H1 (cell line): ENCODE measurements around the gene ENOPH1. TPM values are rescaled to one million over a fixed set of nuclear protein-coding genes. Genes with fewer than 3 reads are reported as not detected.

ENCODE experiments used
- CTBP2 ChIP-seq: IDR thresholded peaks from 2 replicates; pipeline ENCODE4 v1.7.0; 2011; ENCODE audit warnings: borderline replicate concordance, mild to moderate bottlenecking, moderate library complexity, mixed read lengths, low read length; ENCODE audit not compliant: insufficient read depth, insufficient read length
- SIRT6 ChIP-seq: IDR thresholded peaks from one replicate; pipeline ENCODE4 v1.7.1; 2012; ENCODE audit warnings: low read length, inconsistent platforms
- polyA plus RNA-seq, 7 experiments: library from polyadenylated mRNA; depleted of rRNA in 3 of 7; stranded (reverse) in 5 of 7; unstranded in 2 of 7; fragments of >200 nt in 5 of 7; fragments of 200-250 nt in 2 of 7; gene quantifications; 1 replicate in 5 of 7; 2 replicates in 1 of 7; 4 replicates in 1 of 7; pipeline versions ENCODE4 v1.2.1 to v1.2.3, GENCODE V29; 2011 to 2013; ENCODE audit warnings: missing spikeins in 2 of 7, mixed read lengths in 2 of 7
- total RNA-seq: library from RNA; stranded (reverse); fragmentation: NEBNext Ultra II Directional; extraction: Animal tissue kit (Norgen Biotek cat#: 25700); gene quantifications from 2 replicates; pipeline ENCODE4 v1.2.1, GENCODE V29; 2021
- TF ChIP-seq, protein P1 (sequence below): fragments of 300-600 bp; sonication (generic); IDR thresholded peaks from 2 replicates; pipeline ENCODE4 v1.7.1; 2012; ENCODE audit warnings: low read length, moderate library complexity, mild to moderate bottlenecking, inconsistent platforms; ENCODE audit not compliant: insufficient replicate concordance

The ENOPH1 gene
- total and polyA plus RNA-seq, 2 of the 8 experiments (the other 6 are each of a cell fraction or from before 2014, with no cell fraction given), result 25.1 to 89.3 TPM

DNA sequence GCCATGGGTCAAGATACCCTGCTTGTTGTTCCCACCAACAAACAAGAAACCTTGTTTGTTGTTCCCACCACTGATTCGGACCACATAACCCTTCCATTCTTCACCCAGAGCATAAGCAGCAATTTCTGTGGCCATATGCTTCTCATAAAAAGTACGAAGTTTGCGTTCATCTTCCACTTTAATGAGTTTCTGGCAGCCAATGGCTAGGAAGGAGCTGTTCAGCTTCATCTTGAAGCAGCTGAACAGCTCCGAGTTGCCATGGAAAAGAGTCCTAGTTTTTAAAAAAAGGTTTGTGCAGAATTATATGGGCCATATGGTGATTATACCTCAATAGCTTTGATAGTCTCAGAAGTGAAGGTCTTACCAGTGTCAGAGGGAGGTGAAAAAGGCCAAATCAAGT, 65.3 kb downstream of the ENOPH1 start (continued):
- TF ChIP-seq, protein P1, sequence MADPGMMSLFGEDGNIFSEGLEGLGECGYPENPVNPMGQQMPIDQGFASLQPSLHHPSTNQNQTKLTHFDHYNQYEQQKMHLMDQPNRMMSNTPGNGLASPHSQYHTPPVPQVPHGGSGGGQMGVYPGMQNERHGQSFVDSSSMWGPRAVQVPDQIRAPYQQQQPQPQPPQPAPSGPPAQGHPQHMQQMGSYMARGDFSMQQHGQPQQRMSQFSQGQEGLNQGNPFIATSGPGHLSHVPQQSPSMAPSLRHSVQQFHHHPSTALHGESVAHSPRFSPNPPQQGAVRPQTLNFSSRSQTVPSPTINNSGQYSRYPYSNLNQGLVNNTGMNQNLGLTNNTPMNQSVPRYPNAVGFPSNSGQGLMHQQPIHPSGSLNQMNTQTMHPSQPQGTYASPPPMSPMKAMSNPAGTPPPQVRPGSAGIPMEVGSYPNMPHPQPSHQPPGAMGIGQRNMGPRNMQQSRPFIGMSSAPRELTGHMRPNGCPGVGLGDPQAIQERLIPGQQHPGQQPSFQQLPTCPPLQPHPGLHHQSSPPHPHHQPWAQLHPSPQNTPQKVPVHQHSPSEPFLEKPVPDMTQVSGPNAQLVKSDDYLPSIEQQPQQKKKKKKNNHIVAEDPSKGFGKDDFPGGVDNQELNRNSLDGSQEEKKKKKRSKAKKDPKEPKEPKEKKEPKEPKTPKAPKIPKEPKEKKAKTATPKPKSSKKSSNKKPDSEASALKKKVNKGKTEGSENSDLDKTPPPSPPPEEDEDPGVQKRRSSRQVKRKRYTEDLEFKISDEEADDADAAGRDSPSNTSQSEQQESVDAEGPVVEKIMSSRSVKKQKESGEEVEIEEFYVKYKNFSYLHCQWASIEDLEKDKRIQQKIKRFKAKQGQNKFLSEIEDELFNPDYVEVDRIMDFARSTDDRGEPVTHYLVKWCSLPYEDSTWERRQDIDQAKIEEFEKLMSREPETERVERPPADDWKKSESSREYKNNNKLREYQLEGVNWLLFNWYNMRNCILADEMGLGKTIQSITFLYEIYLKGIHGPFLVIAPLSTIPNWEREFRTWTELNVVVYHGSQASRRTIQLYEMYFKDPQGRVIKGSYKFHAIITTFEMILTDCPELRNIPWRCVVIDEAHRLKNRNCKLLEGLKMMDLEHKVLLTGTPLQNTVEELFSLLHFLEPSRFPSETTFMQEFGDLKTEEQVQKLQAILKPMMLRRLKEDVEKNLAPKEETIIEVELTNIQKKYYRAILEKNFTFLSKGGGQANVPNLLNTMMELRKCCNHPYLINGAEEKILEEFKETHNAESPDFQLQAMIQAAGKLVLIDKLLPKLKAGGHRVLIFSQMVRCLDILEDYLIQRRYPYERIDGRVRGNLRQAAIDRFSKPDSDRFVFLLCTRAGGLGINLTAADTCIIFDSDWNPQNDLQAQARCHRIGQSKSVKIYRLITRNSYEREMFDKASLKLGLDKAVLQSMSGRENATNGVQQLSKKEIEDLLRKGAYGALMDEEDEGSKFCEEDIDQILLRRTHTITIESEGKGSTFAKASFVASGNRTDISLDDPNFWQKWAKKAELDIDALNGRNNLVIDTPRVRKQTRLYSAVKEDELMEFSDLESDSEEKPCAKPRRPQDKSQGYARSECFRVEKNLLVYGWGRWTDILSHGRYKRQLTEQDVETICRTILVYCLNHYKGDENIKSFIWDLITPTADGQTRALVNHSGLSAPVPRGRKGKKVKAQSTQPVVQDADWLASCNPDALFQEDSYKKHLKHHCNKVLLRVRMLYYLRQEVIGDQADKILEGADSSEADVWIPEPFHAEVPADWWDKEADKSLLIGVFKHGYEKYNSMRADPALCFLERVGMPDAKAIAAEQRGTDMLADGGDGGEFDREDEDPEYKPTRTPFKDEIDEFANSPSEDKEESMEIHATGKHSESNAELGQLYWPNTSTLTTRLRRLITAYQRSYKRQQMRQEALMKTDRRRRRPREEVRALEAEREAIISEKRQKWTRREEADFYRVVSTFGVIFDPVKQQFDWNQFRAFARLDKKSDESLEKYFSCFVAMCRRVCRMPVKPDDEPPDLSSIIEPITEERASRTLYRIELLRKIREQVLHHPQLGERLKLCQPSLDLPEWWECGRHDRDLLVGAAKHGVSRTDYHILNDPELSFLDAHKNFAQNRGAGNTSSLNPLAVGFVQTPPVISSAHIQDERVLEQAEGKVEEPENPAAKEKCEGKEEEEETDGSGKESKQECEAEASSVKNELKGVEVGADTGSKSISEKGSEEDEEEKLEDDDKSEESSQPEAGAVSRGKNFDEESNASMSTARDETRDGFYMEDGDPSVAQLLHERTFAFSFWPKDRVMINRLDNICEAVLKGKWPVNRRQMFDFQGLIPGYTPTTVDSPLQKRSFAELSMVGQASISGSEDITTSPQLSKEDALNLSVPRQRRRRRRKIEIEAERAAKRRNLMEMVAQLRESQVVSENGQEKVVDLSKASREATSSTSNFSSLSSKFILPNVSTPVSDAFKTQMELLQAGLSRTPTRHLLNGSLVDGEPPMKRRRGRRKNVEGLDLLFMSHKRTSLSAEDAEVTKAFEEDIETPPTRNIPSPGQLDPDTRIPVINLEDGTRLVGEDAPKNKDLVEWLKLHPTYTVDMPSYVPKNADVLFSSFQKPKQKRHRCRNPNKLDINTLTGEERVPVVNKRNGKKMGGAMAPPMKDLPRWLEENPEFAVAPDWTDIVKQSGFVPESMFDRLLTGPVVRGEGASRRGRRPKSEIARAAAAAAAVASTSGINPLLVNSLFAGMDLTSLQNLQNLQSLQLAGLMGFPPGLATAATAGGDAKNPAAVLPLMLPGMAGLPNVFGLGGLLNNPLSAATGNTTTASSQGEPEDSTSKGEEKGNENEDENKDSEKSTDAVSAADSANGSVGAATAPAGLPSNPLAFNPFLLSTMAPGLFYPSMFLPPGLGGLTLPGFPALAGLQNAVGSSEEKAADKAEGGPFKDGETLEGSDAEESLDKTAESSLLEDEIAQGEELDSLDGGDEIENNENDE, result no peak
- no peak for TF ChIP-seq SIRT6
- no peak for TF ChIP-seq CTBP2
